H1 (cell line): ENCODE results near the gene FARS2. TPM values are rescaled to one million over a fixed set of nuclear protein-coding genes. Genes with fewer than 3 reads are reported as not detected.

ENCODE experiments used
- CHD1 ChIP-seq: IDR thresholded peaks from 2 replicates; pipeline ENCODE4 v1.6.1; 2012; ENCODE audit warnings: low read depth, low read length, improper control_type of control experiment
- NRF1 ChIP-seq: IDR thresholded peaks from 2 replicates; pipeline ENCODE4 v1.6.1; 2011; ENCODE audit warnings: mild to moderate bottlenecking, low read depth, low read length, improper control_type of control experiment
- RXRA ChIP-seq: IDR thresholded peaks from 2 replicates; pipeline ENCODE4 v1.6.1; 2011; ENCODE audit warnings: low read depth, mild to moderate bottlenecking, low read length, moderate library complexity; ENCODE audit not compliant: insufficient read depth
- SP2 ChIP-seq: IDR thresholded peaks from 2 replicates; pipeline ENCODE4 v1.6.1; 2012; ENCODE audit warnings: mild to moderate bottlenecking, low read length, inconsistent platforms
- TCF12 ChIP-seq: IDR thresholded peaks from 2 replicates; pipeline ENCODE4 v1.6.1; 2011; ENCODE audit warnings: low read depth, mild to moderate bottlenecking, low read length
- polyA plus RNA-seq, 7 experiments: library from polyadenylated mRNA; depleted of rRNA in 3 of 7; stranded (reverse) in 5 of 7; unstranded in 2 of 7; fragments of >200 nt in 5 of 7; fragments of 200-250 nt in 2 of 7; gene quantifications; 1 replicate in 5 of 7; 2 replicates in 1 of 7; 4 replicates in 1 of 7; pipeline versions ENCODE4 v1.2.1 to v1.2.3, GENCODE V29; 2011 to 2013; ENCODE audit warnings: missing spikeins in 2 of 7, mixed read lengths in 2 of 7
- total RNA-seq: library from RNA; stranded (reverse); fragmentation: NEBNext Ultra II Directional; extraction: Animal tissue kit (Norgen Biotek cat#: 25700); gene quantifications from 2 replicates; pipeline ENCODE4 v1.2.1, GENCODE V29; 2021

FARS2 gene
- total and polyA plus RNA-seq, 2 of the 8 experiments (the other 6 are each of a cell fraction or from before 2014, with no cell fraction given): 11.7 to 14.4 TPM

- TF ChIP-seq RXRA: no peak
- TF ChIP-seq CHD1: no peak
- no peak for TF ChIP-seq TCF12
- no peak for TF ChIP-seq SP2
- no peak for TF ChIP-seq NRF1
Measured at GRCh38 chr6:5403076-5403475, 141.8 kb downstream of the FARS2 start (continued).
